Vagina (tissue), 2 donors: ENCODE data around the gene R3HDM2.

Experiments used
- POLR2AphosphoS5 ChIP-seq, 2 donors: sonication (generic); formaldehyde crosslinking; IDR thresholded peaks; one replicate each; pipeline ENCODE4 v1.9.0; 2017; ENCODE audit warnings: antibody characterized with exemption in 2 of 2, mild to moderate bottlenecking in 2 of 2, low read depth in 1 of 2; ENCODE audit not compliant: insufficient read depth in 1 of 2
- TF ChIP-seq, protein P1 (sequence below), 3 experiments: fragments of 450-650 bp in 2 of 3; fragments of 200-600 bp in 1 of 3; sonication (generic) in 1 of 3; IDR thresholded peaks; one replicate each; pipeline ENCODE4 v1.5.1; 2017 to 2019; ENCODE audit warnings: antibody characterized with exemption in 3 of 3, mild to moderate bottlenecking in 2 of 3, moderate library complexity in 2 of 3

DNA sequence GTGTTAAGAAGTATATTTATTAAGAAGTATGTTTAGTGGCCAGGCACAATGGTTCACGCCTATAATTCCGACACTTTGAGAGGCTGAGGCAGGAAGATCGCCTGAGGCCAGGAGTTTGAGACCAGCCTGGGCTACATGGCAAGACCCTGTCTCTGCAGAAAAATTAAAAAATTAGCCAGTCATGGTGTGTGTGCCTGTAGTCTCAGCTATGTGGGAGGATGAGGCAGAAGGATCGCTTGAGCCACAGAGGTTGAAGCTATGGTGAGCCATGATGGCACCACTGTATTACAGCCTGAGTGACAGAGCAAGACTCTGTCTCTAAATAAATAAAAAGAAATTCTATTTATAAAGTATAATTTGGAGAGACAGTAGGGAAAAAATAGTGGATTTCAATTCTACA, 20.3 kb downstream of the R3HDM2 start:
- TF ChIP-seq, protein P1, sequence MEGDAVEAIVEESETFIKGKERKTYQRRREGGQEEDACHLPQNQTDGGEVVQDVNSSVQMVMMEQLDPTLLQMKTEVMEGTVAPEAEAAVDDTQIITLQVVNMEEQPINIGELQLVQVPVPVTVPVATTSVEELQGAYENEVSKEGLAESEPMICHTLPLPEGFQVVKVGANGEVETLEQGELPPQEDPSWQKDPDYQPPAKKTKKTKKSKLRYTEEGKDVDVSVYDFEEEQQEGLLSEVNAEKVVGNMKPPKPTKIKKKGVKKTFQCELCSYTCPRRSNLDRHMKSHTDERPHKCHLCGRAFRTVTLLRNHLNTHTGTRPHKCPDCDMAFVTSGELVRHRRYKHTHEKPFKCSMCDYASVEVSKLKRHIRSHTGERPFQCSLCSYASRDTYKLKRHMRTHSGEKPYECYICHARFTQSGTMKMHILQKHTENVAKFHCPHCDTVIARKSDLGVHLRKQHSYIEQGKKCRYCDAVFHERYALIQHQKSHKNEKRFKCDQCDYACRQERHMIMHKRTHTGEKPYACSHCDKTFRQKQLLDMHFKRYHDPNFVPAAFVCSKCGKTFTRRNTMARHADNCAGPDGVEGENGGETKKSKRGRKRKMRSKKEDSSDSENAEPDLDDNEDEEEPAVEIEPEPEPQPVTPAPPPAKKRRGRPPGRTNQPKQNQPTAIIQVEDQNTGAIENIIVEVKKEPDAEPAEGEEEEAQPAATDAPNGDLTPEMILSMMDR (IDR thresholded peaks at IDR 0.05) = no peak
- no peak for TF ChIP-seq POLR2AphosphoS5 (IDR thresholded peaks at IDR 0.05; ENCODE audit: insufficient read depth in 1 of 2, low read depth in 1 of 2)
